Vagina (tissue), 2 donors: ENCODE measurements around the gene ZNF593OS.

Experiments used
- CTCF ChIP-seq, 3 experiments: fragments of 450-650 bp in 2 of 3; fragments of 200-600 bp in 1 of 3; sonication (generic) in 1 of 3; IDR thresholded peaks; one replicate each; pipeline ENCODE4 v1.5.1; 2017 to 2019; ENCODE audit warnings: antibody characterized with exemption in 3 of 3, mild to moderate bottlenecking in 2 of 3, moderate library complexity in 2 of 3
- POLR2A ChIP-seq, 2 donors: fragments of 450-650 bp; IDR thresholded peaks; one replicate each; pipeline ENCODE4 v1.6.1; 2017; ENCODE audit warnings: antibody characterized with exemption in 2 of 2, mild to moderate bottlenecking in 2 of 2, moderate library complexity in 2 of 2
- POLR2AphosphoS5 ChIP-seq, 2 donors: sonication (generic); formaldehyde crosslinking; IDR thresholded peaks; one replicate each; pipeline ENCODE4 v1.9.0; 2017; ENCODE audit warnings: antibody characterized with exemption in 2 of 2, mild to moderate bottlenecking in 2 of 2, low read depth in 1 of 2; ENCODE audit not compliant: insufficient read depth in 1 of 2

GRCh38 chr1:26177182-26177684 lies 5.6 kb upstream of the ZNF593OS start, which contains the start of gene CNKSR1:
- TF ChIP-seq CTCF (IDR thresholded peaks at IDR 0.05): no peak
- TF ChIP-seq POLR2AphosphoS5 (IDR thresholded peaks at IDR 0.05; ENCODE audit: insufficient read depth in 1 of 2, low read depth in 1 of 2): no peak
- TF ChIP-seq POLR2A (IDR thresholded peaks at IDR 0.05): no peak
